ENCODE measurements around the gene ZHX3.

The ZHX3 gene

GRCh38 chr20:41358230-41358629 lies 40.7 kb upstream of the ZHX3 start:
- DNase-seq (ENCODE audit: low spot score): no peak
- TF ChIP-seq CTCF (IDR thresholded peaks at IDR 0.05; ENCODE audit: extremely low read depth, missing control alignments): no peak

GRCh38 chr20:41357424-41358163 lies 40.1 kb upstream of the ZHX3 start:
- no peak for DNase-seq (ENCODE audit: low spot score)
- TF ChIP-seq CTCF (IDR thresholded peaks at IDR 0.05; ENCODE audit: extremely low read depth, missing control alignments): no peak

GRCh38 chr20:41356951-41357350 lies 39.4 kb upstream of the ZHX3 start:
- no peak for DNase-seq (ENCODE audit: low spot score)
- no peak for TF ChIP-seq CTCF (IDR thresholded peaks at IDR 0.05; ENCODE audit: extremely low read depth, missing control alignments)

- DNase-seq (ENCODE audit: low spot score): no peak
- no peak for TF ChIP-seq CTCF (IDR thresholded peaks at IDR 0.05; ENCODE audit: extremely low read depth, missing control alignments)
Observed at GRCh38 chr20:41355598-41356203, 38.2 kb upstream of the ZHX3 start.

- DNase-seq (ENCODE audit: low spot score): no peak
- TF ChIP-seq CTCF (IDR thresholded peaks at IDR 0.05; ENCODE audit: extremely low read depth, missing control alignments): no peak
Observed at GRCh38 chr20:41355192-41355591, 37.7 kb upstream of the ZHX3 start.

- TF ChIP-seq CTCF (IDR thresholded peaks at IDR 0.05; ENCODE audit: extremely low read depth, missing control alignments): no peak
- DNase-seq (ENCODE audit: low spot score): no peak
Observed at GRCh38 chr20:41353530-41353929, 36.0 kb upstream of the ZHX3 start.

GRCh38 chr20:41352666-41353065 lies 35.1 kb upstream of the ZHX3 start:
- DNase-seq (ENCODE audit: low spot score): no peak

More at GRCh38 chr20:41352666-41353065, 35.1 kb upstream of the ZHX3 start:
- no peak for TF ChIP-seq CTCF (IDR thresholded peaks at IDR 0.05; ENCODE audit: extremely low read depth, missing control alignments)

Data from GM20000 (cell line).